ENCODE measurements around the gene CLMP.

Gene CLMP

DNA sequence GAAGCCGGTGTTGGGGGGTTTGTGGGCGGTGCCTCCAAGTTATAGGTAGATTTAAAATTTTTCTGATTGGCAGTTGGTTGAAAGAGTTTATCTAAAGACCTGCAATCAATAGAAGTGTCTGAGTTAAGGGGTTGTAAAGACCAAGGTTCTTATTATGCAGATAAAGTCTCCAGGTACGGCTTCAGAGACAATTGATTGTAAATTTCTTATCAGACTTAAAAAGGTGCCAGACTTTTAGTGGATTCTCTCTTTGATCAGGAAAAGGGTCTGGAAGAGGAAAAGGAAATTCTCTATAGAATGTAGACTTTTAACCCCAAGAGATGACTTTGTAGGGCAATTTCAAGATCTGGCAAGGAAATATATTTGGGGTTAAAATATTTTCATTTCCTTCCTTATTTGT lies 25.2 kb downstream of the CLMP start:
- TF ChIP-seq ZNF707 (tag by site-specific recombination; IDR thresholded peaks at IDR 0.05) (no peak), TSHZ1 (tag by site-specific recombination; IDR thresholded peaks at IDR 0.05; ENCODE audit: borderline replicate concordance) (no peak), ZNF664 (tag by site-specific recombination; IDR thresholded peaks at IDR 0.05) (no peak), EGR2 (tag by site-specific recombination; IDR thresholded peaks at IDR 0.05; ENCODE audit: low read depth) (no peak), ZBTB7A (tag by site-specific recombination; IDR thresholded peaks at IDR 0.05; ENCODE audit: low read depth) (no peak), ZNF785 (tag by site-specific recombination; IDR thresholded peaks at IDR 0.05) (no peak), ZXDB (tag by site-specific recombination; IDR thresholded peaks at IDR 0.05) (no peak), ZNF610 (tag by site-specific recombination; IDR thresholded peaks at IDR 0.05; ENCODE audit: borderline replicate concordance) (no peak)
- ChIA-PET CTCF (interaction anchor here (0.6 to 1.0 kb wide), 2 partner anchors 77 to 110 kb away, joined by 3 to 4 read pairs; no protein-coding TSS in a partner anchor), POLR2A (no interaction called here)
- Histone ChIP-seq H3K9me3 (ENCODE audit: control insufficient read depth, insufficient read depth, low read depth, low read length) (no peaks in the 10 kb centered on the region), H3K4me3 (ENCODE audit: low read depth, low read length) (no peak overlapping the region), H3K36me3 (ENCODE audit: control insufficient read depth in 2 of 2, insufficient read depth in 1 of 2, low read length in 2 of 2) (no peaks in the 10 kb centered on the region), H3K4me1 (ENCODE audit: control insufficient read depth, insufficient read depth, low read length) (no peaks in the 10 kb centered on the region), H3K27ac (ENCODE audit: extremely low read depth, low read depth, low read length) (no peak overlapping the region)

- POLR2A ChIA-PET = no interaction called here
- H3K4me3 ChIP-seq (ENCODE audit: low read depth, low read length) = no peak overlapping the region
- H3K9me3 ChIP-seq (ENCODE audit: control insufficient read depth, insufficient read depth, low read depth, low read length) = no peaks in the 10 kb centered on the region
- H3K27ac ChIP-seq (ENCODE audit: extremely low read depth, low read depth, low read length) = no peak overlapping the region
- CTCF ChIA-PET = interaction anchor here (0.6 to 1.0 kb wide), 2 partner anchors 78 to 111 kb away, joined by 3 to 4 read pairs; no protein-coding TSS in a partner anchor
- no peaks in the 10 kb centered on the region for H3K4me1 ChIP-seq (ENCODE audit: control insufficient read depth, insufficient read depth, low read length)
- H3K36me3 ChIP-seq (ENCODE audit: control insufficient read depth in 2 of 2, insufficient read depth in 1 of 2, low read length in 2 of 2) = no peaks in the 10 kb centered on the region
- TF ChIP-seq ZNF223 (tag by site-specific recombination; IDR thresholded peaks at IDR 0.05) (no peak), OSR2 (tag by site-specific recombination; IDR thresholded peaks at IDR 0.05) (no peak), ZNF239 (tag by site-specific recombination; IDR thresholded peaks at IDR 0.05) (no peak), ZNF449 (tag by site-specific recombination; IDR thresholded peaks at IDR 0.05) (no peak), ZBTB8A (tag by site-specific recombination; IDR thresholded peaks at IDR 0.05) (no peak), YY2 (tag by site-specific recombination; IDR thresholded peaks at IDR 0.05) (no peak), ZNF404 (tag by site-specific recombination; IDR thresholded peaks at IDR 0.05) (no peak), ZNF521 (tag by site-specific recombination; IDR thresholded peaks at IDR 0.05) (no peak), ZNF561 (tag by site-specific recombination; IDR thresholded peaks at IDR 0.05; ENCODE audit: borderline replicate concordance) (no peak), ZNF501 (tag by site-specific recombination; IDR thresholded peaks at IDR 0.05) (no peak), KLF9 (tag by site-specific recombination; IDR thresholded peaks at IDR 0.05; ENCODE audit: low read depth) (no peak)
- TF ChIP-seq, protein P1, sequence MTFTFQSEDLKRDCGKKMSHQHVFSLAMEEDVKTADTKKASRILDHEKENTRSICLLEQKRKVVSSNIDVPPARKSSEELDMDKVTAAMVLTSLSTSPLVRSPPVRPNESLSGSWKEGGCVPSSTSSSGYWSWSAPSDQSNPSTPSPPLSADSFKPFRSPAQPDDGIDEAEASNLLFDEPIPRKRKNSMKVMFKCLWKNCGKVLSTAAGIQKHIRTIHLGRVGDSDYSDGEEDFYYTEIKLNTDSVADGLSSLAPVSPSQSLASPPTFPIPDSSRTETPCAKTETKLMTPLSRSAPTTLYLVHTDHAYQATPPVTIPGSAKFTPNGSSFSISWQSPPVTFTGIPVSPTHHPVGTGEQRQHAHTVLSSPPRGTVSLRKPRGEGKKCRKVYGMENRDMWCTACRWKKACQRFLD (tag by site-specific recombination; IDR thresholded peaks at IDR 0.05) = no peak
Measured at GRCh38 chr11:123168955-123169484, 26.0 kb downstream of the CLMP start.
